GM12864 (cell line): ENCODE measurements around the gene MTMR6.

Source experiments
- DNase-seq: peaks from one replicate; pipeline ENCODE4 v3.0.0-alpha.2; 2011; ENCODE audit warnings: low read depth
- H3K4me3 ChIP-seq: 2 replicates; pipeline ENCODE4 v1.5.1; 2011; ENCODE audit warnings: mild to moderate bottlenecking, low read depth, low read length, control low read depth
- CTCF ChIP-seq: IDR thresholded peaks from 2 replicates; pipeline ENCODE4 v1.5.1; 2011; ENCODE audit warnings: low read depth, mild to moderate bottlenecking, moderate library complexity, low read length, control low read depth, inconsistent platforms; ENCODE audit errors: missing control alignments

The MTMR6 gene

GRCh38 chr13:25281193-25281934, 5.9 kb downstream of the MTMR6 start:
- no peak for TF ChIP-seq CTCF
- DNase-seq: peak; percentile 30
- no peak overlapping the region for H3K4me3 ChIP-seq

- no peak overlapping the region for H3K4me3 ChIP-seq
- TF ChIP-seq CTCF: no peak
- DNase-seq: no peak
Measured at GRCh38 chr13:25280396-25280795, 6.9 kb downstream of the MTMR6 start.

- H3K4me3 ChIP-seq: no peak overlapping the region
- DNase-seq: no peak
- no peak for TF ChIP-seq CTCF
Measured at GRCh38 chr13:25276748-25277147, 10.5 kb downstream of the MTMR6 start.

- H3K4me3 ChIP-seq: no peak overlapping the region
- no peak for DNase-seq
- TF ChIP-seq CTCF: no peak
Measured at GRCh38 chr13:25268561-25268960, 18.7 kb downstream of the MTMR6 start.

- no peak overlapping the region for H3K4me3 ChIP-seq
- DNase-seq: no peak
- peak; percentile 27 for TF ChIP-seq CTCF
Measured at GRCh38 chr13:25267715-25268114, 19.6 kb downstream of the MTMR6 start.

GRCh38 chr13:25266706-25267105, 20.6 kb downstream of the MTMR6 start:
- TF ChIP-seq CTCF: no peak
- DNase-seq: no peak
- no peak overlapping the region for H3K4me3 ChIP-seq

- H3K4me3 ChIP-seq: no peak overlapping the region
- no peak for DNase-seq
- no peak for TF ChIP-seq CTCF
Measured at GRCh38 chr13:25262261-25262660, 25.0 kb downstream of the MTMR6 start.
